ENCODE data around the gene GADD45B.

The GADD45B gene, protein sequence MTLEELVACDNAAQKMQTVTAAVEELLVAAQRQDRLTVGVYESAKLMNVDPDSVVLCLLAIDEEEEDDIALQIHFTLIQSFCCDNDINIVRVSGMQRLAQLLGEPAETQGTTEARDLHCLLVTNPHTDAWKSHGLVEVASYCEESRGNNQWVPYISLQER

DNA sequence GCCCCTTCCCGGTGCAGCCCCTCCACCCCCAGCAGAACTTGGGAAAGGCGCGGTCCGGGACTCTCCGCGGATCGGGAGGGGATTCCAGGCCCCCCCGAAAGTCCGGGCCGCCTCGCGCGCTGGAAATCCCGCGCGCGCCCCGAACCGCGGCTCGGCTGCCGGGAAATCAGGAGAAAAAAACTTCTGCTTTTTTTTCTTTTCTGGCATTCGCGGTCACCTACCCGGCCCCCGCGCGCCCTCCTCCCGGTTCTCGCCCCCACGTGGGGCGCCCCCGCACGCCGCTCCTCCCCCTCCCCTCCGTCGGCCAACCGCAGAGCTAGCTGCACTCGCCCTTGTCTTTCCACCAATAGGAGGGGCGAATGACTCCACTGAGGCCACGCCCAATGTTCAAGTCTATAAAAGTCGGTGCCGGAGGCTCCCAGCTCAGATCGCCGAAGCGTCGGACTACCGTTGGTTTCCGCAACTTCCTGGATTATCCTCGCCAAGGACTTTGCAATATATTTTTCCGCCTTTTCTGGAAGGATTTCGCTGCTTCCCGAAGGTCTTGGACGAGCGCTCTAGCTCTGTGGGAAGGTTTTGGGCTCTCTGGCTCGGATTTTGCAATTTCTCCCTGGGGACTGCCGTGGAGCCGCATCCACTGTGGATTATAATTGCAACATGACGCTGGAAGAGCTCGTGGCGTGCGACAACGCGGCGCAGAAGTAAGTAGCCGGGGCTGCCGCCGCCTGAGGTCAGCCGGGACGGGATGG, at the start of gene GADD45B:
GADD45B (plus strand) TSS at position 426 of the 749 bp plus-strand sequence; CDS start at position 658, 232 bp downstream.
- peak; percentile 98 for DNase-seq (ENCODE audit: low spot score)

GRCh38 chr19:2426611-2427428, 49.1 kb upstream of the GADD45B start:
- peak; percentile 45 for DNase-seq (ENCODE audit: low spot score)

DNA sequence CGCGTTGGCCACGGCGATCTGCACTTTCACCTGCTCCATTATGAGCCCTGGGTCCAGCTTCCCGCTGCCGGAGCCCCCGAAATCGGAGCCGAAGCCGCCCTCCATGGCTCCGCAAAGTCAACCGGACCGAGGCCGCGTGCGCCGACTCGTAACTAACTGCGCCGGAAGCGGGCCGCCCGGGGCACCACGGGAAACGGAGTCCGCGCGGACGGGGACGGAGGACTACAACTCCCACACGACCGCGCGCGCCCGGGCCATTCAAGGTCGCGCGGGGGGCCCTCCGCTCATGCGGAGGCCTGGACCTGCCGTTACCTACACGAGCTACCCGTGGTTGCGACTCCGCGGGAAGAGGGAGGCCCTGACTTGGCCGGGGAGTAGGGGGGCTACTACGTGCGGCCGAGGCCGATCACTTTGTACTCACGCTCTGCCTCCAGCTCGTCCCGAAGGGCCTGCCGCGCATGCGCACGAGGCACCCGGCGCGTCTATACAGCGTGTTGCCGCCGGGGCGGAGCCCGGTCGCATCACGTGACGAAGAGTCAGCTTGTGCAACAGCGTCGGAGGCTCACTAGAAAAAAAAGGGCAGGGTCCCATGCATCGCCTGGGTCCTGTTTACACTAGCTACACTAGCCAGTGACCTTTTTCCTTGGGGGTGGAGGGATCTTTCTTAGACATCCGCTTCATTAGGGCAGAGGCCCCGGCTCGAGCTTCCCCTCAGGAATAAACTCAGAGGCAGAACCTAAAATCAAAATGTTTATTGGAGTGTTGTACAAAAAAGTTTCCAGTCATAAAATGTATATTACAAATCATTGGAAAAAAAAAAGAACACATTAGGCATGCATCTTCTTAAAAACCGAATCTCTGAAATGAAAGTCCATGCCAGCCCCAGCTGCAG, 48.3 kb upstream of the GADD45B start, which contains the start of gene TIMM13:
TIMM13 (minus strand) TSS at position 158 of the 892 bp plus-strand sequence; CDS start at position 105, 53 bp downstream.
- peak; percentile 95 for DNase-seq (ENCODE audit: low spot score)

GRCh38 chr19:2428321-2428690, 47.6 kb upstream of the GADD45B start:
- DNase-seq (ENCODE audit: low spot score), result peak; percentile 12

GRCh38 chr19:2428756-2429711, 46.9 kb upstream of the GADD45B start:
- DNase-seq (ENCODE audit: low spot score), result no peak

DNA sequence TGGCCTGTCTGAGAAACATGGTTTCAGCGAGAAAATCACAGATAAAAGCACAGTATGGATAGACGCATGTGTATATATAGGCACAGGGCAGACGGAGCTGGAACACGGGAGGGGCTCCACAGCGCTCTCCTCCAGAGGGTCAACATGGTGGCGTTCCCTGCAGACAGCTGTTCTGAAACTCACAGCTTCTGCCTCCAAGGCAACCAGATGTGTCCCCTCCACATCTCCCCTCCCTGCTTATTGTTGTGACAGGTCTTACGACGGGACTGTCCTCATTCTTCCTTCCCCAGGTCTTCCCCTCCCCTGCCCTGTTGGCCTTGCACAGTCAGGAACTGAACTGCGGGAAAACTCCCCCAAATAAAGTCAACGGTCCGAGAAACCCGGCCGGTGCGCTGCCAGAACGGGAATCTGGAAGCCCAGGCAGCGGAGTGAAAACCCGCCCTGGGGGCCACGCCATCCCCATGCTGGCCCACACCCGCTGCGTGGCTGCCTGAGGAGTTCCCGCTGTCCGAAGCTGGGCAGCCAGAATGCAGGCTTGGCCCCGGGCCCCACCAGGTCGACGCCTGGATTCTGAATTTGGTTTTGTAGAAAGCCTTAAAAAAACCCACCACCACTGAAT, 45.9 kb upstream of the GADD45B start:
- DNase-seq (ENCODE audit: low spot score), result no peak

- DNase-seq (ENCODE audit: low spot score), result no peak
These were observed 44.4 kb upstream of the GADD45B start for GRCh38 chr19:2431318-2432055.

- no peak for DNase-seq (ENCODE audit: low spot score)
These were observed 43.6 kb upstream of the GADD45B start for GRCh38 chr19:2432131-2432848.

- DNase-seq (ENCODE audit: low spot score), result no peak
These were observed 42.1 kb upstream of the GADD45B start for GRCh38 chr19:2433854-2434253.

- no peak for DNase-seq (ENCODE audit: low spot score)
These were observed 41.7 kb upstream of the GADD45B start for GRCh38 chr19:2434267-2434666.

DNA sequence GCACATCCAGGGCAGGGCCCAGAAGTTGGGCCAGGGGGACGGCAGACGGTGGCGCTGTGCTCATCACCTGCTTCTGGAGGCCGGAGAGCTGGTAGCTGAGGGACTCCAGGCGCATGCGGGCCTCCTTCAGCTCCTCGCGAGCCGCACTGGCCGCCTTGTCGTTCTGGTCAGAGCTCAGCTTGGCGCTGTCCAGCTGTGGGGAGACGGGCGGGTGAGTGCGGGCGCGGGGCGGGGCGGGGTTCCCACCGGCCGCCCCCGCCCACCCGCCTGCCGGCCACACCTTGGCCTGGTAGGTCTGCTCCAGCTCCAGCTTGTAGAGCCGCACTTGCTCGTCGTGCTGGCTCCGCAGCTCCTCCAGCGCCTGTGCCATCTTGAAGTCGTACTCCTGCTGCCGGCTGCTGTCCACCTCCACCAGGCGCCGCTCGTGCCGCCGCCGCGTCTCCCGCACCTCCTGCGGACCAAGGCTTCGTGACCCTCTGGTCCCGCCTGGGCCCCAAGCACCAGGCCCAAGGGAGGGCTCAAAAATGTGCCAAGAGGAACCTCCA, 41.1 kb upstream of the GADD45B start:
- DNase-seq (ENCODE audit: low spot score), result no peak

DNA sequence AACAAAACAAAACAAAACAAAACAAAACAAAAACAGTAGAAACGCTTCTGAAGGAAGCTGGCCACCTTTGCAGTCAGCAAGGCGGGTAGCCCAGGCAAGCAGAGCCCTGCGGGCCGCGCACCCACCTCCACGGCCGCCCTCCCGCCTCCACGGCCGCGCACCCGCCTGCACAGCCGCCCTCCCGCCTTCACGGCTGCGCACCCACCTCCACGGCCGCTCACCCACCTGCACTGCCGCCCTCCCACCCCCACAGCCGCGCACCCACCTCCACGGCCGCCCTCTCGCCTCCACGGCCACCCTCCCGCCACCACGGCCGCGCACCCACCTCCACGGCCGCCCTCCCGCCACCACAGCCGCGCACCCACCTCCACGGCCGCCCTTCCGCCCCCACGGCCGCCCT, 39.5 kb upstream of the GADD45B start:
- no peak for DNase-seq (ENCODE audit: low spot score)

- no peak for DNase-seq (ENCODE audit: low spot score)
These were observed 39.0 kb upstream of the GADD45B start for GRCh38 chr19:2436926-2437325.

DNA sequence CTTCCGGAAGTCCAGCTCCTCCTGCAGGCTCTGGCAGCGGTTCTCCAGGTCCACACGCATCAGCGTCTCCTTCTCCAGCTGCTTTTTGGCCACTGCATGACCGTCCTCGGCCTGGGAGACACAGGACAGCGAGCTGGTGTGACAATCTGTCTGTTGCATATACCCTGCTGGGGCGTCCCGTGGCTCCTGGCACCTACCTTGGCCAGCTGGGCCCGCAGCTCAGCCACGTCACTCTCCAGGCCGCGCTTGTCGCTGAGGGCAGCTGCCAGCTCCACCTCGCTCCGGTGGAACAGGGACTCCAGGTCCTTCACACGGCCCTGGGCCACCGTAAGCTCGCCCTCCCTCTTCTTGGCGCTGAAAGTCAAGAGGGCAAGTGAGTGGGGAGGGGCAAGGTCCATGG, 37.7 kb upstream of the GADD45B start:
- DNase-seq (ENCODE audit: low spot score), result no peak

DNA sequence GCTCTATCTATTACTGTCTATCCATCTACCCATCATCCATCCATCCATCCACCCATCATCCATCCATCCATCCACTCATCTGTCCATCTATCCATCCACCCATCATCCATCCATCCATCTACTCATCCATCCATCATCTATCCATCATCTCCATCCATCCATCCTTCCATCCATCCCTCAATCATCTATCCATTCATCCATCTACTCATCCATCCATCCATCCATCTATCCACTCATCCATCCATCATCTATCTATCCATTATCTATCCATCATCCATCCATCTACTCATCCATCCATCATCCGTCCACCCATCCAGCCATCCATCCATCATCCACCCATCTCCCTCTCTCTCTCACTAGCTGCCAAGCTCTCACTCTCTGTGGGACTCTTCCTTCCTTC, 35.4 kb upstream of the GADD45B start:
- no peak for DNase-seq (ENCODE audit: low spot score)

- DNase-seq (ENCODE audit: low spot score), result no peak
These were observed 34.7 kb upstream of the GADD45B start for GRCh38 chr19:2441096-2441752.

DNA sequence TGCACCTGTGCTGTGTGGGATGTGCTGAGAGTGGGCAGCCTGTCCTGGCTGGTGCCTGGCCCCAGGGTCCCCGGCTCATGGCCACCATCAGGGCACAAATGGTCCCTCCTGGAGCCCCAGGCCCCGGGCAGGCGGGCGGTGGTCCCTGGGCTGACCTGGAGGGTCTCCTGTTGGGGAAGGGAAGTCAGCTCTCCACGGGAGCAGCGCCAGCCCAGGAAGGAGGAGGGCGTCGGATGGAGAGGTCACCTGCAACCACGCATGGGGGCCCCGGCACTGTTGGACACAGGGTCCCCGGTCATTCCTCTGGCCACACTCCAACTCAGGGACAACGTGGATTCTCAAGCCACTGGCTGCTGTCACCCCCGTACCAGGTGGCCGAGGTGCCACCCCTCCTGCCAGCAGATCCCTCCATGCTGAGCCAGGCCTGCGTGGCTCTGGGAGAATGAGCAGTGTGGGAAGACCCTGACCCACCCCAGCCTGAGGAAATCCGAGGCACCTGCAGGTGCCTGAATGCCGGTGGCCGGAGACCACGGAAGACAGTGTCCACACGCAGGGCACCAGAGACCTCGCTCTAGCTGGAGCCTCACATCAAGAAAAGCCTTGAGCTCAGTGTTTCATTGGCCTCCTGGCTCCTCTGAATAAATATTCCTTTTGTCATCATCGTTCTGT, 32.7 kb upstream of the GADD45B start:
- DNase-seq (ENCODE audit: low spot score), result no peak

All from kidney tubule cell (primary cell).